GM19099 (cell line): ENCODE data around the gene TMEM106B.

Experiments
- POLR2A ChIP-seq: IDR thresholded peaks from 3 replicates; pipeline ENCODE4 v1.6.1; 2011; ENCODE audit warnings: low read depth; ENCODE audit not compliant: insufficient read length; ENCODE audit errors: extremely low read depth

Gene TMEM106B

DNA sequence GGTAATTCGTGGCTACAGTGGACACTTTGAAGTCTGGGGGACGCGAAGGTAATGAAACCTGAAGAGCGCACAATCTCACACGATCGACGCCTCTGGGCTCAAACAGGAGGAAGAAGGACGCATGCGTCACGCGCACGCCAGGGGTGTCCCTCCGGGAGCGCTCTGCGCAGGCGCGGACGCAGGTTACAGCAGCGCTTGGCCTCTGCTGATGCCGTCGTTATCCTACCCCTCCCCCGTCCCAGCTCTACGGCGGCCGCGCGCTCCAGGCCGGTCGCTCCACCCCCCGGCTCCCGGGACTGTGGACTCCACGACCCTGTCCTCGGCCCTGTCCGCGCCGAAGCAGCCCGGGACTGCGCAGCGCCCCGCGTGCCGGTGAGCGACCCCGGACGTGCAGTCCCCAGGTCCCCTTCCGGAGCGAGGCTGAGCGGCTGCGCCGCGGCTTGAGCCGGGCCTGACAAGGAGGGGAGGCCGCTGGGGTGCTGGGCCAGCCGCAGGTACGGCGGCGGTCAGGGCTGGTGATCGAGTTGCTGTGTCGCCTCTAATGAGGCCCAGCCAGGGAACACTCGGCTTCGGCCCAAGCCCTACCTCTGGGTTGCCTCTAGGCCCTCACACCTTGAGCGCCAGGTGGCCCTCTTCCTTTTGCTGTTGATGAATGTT is at the start of gene TMEM106B:
Gene TMEM106B, plus strand, starts transcription at position 241 of the 657 bp plus-strand sequence. CDS start 3,517 bp downstream, outside the sequence.
- peak; percentile 64 for TF ChIP-seq POLR2A

DNA sequence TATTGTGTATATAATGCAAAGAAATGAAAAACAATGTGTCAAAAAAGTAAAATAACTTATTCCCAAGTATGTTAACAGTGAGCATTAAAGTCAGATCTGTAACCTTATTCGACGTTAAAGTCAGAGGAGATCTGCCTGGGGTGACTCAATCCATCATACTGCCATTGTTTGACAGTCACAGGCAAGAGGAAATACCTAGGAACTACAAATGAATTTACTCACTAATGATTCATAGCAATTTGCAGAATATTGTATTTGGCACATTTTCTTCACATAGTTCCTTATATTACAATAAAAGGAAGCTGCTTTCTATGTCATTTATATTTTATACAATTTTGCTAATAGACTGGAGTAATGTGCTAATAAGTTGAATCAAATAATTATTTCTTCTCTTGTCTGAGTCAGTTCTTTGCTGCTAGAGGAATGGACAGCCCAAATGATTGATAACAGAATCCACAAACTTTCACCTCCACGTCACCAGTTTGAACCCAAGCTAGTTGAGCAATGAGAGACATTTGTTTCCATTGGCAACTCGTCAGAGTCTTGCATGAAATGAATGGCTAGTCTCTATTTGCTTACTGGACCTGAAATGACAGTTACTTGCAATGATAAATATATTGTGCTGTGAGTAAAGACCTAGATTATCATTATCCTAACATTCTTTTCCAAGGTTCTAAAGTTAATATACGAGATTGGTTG is 48.5 kb upstream of the TMEM106B start:
- TF ChIP-seq POLR2A = no peak

DNA sequence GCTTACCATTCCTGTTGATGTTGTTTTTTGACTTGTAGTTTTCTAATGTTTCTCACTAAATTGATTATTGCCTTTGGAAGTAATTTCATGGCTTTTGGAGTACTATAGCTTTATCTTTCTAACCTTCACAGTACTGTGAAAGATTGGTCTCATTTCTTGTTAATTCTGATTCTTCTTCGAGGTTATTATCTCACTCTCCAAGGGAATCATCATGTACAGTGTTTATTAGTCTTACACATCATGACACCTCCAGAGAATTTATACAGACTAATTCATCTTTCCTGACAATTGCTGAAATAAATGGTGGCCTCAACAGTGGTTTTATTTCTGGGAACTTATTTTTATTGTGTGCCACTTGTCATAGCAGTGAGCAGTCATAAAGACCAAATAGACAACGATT is 37.4 kb upstream of the TMEM106B start:
- no peak for TF ChIP-seq POLR2A

DNA sequence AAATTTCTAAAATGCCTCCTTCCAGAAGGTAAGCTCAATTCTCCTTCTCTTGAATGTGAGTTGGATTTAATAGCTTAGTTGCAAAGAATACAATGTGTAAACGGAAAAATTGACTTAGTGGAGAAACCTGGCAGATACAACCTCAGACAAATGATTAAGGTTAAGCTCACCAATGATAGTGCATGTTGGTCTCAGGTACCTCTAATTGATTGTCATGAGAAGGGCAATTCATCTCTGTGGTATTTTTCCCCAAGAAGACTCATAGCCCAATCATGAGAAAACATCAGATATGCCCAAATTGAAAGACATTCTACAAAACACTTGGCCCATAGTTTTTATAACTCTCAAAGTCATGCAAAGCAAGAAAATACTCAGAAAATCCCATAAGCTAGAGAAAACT is 36.2 kb upstream of the TMEM106B start:
- no peak for TF ChIP-seq POLR2A

DNA sequence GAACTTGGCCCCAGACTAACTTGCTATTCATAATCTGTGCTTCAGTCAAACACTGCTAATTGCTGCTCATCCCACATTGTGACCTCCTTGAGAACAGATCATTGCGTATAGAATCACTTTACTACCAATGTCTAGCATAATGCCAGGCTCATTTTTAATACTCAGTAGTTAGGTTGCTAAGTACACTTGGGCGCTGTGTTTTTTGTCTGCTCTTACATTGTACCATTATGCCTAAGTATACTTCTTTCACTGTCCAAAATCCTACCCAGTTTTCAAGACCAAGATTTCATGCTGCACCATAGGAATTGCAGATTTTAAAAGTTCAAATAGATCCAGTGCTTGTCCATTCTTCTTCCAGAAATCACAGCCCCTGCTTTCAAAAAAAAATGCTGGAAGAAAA is 32.8 kb upstream of the TMEM106B start:
- TF ChIP-seq POLR2A = no peak

DNA sequence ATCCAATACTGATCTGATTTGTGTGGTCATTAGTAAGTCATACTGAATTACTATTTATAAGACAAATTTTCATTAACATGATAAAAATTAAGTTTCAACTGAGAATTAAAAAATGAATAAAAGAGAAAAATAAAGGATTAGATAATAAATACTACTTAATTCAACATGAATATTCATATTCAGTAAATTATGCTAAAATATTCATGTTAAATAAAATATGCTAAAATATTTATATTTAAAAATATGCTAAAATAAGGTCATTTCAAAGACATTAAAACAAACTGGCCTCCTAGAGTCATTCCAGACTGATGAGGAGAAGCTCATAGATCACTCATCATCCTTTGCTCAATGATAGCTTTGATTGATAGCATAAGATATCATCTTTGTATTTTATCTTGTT is 16.7 kb upstream of the TMEM106B start:
- no peak for TF ChIP-seq POLR2A

DNA sequence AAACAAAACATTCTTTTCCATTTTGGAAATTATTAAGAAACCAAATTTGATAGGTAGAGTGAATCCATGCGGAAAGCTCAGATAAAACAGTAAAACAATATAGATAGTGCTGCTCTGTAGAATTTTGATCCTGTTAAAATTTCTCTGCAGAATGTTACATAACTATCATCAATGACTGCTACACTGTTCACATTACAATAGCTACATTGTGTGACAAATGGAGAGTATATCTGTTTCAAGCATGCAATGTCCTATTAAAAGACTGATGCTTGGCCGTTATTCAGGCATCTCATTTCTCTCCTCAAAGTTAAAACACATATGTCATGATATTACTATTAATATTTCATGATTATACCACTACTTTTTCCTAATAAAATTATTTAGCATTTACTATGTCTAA is 14.7 kb upstream of the TMEM106B start:
- no peak for TF ChIP-seq POLR2A

DNA sequence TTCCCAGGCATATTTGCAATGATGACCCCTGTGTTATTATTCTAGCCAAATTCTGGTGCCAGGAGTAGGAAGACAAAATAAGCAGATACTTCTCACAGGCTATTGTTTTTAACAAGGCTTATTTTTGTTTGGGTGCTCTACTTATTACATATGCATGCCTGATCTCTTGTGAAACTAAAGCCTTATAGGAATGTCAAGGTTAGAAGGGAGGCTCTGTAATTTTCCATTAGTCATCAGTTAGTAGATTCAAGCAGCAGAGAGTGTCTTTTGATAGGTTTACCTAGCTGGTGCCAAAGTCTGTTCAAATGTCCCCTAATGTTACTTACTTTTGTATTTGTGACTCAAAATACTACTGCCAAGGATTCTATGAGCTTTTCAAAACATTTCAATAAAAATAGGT is 11.7 kb upstream of the TMEM106B start:
- TF ChIP-seq POLR2A = no peak

DNA sequence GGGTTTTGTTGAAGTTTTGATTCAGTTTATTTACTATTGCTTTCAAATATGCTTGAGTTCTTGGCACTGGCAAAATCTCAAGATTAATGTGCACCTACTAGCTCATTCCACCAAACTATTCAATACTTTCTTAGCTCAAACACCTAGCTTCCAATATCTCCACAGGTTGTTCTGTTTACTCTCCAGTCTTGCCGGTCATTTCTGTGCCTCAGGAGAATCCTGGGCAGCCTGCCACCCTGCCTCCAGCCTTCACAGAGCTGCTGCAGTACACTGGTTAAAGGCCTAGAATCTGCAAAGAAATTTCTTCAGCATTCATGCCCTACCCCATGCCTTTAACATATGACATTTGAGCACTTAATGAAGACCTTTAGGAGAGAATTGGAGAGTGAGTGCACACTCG is 4.0 kb upstream of the TMEM106B start:
- no peak for TF ChIP-seq POLR2A

DNA sequence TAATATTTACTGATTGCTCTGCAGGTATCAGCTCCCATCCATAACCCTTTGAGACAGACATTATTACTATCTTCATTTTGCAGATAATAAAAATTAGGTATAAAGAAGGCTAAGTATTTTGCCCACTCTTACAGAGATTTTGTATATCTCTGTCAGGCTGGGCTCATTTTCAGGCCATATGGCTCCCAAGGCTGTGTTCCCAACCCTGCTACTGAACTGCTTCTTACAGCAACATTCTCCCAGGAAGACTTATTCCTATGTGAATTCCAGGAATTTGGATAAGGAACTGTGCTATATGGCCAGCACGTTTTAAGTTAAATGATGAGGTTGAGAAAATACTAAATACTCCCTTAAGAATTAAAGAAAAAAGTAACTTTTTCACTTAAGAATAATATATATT is 1.9 kb upstream of the TMEM106B start:
- TF ChIP-seq POLR2A = no peak

DNA sequence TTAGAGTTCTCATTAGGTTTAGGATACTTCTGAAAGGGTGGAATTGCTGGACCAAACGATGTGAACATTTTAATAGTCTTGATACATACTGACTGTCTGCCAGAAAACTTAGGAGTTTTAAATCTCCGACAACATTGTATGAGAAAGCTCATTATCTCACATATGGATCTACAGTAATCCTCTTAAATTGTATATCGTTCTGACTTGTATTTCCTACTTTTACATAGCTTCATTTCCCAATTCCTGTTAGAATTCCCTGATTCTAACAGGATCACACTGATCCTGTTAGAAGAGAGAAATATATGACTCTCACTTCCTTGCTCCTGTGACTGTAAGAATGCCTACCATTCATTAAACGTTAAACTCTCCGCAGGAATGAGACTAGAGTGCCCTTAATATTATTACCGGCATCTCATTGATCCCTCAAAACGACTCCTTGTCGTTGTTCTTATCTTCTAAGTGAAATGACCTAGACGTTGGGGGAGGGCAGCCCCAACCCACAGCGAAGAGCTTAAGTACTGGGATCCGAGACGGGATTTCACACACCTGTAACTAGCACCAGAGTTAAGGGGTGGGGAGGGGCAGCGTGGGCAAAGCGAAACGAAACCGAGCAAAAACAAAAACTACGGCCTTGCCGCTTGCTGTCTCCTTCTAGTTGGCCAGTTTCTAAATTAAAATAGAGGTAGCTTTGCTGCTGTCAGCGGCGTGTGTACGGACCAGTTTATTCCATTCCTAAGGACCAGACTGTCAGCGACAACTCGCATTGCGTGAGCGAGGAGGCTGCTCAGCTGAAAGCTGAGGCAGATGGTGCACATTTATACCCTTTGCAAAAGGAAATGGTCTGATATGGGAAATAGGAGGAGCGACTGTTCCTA is 678 bp upstream of the TMEM106B start:
- TF ChIP-seq POLR2A = no peak

DNA sequence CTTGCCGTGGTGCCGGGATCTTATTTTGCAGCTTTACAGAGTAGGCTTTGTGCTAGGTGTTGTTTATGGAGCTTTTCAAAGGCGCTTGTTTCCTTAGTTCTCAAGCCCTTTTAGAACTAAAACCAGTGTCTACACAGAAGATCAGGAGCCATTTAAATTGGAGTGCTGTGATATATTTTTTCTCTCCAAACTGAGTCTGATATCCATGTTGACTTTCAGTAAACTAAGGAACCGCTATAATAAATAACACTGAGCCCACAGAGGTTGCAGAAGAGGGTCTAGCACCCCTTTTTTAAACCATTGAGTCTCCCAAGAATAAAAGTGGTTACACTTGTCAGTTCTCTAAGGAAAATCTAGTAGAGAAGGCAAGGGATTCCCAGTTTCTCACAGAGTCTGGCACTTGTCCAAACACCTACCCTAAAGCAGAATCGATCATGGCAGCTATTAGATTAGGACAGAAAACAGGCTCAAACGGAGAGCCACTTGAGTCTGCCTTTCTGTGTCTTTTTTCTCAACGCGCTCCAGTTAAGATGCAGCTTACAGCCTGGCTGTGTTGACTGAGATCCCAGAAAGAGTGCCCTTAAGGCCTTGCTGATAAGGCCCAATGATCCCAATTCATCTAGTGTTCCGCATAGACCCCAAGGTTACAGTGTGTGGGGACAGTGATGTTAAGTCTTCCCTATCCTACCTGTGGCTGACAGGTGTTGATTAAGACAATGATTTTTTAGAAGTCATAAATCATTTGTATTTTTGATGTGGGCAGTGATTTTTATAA is 804 bp downstream of the TMEM106B start:
- TF ChIP-seq POLR2A = no peak

DNA sequence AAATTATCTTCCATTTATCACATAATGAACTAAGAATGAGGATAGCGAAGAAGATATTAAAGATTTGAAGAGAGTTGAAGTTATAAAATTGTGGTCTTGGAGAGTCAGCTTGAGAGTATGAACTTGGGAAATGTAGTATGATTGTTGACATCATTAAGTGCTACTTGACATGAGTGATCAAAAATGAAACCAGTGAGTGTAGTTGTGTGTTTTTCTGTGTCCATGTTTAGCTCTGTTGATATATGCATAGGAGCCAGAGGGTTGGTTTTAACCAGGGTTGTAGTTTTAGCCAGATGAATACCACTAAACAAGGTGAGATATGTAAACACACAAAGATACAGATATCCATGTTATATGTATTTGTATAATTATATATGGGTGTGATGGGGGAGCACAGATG is 6.2 kb downstream of the TMEM106B start:
- no peak for TF ChIP-seq POLR2A

DNA sequence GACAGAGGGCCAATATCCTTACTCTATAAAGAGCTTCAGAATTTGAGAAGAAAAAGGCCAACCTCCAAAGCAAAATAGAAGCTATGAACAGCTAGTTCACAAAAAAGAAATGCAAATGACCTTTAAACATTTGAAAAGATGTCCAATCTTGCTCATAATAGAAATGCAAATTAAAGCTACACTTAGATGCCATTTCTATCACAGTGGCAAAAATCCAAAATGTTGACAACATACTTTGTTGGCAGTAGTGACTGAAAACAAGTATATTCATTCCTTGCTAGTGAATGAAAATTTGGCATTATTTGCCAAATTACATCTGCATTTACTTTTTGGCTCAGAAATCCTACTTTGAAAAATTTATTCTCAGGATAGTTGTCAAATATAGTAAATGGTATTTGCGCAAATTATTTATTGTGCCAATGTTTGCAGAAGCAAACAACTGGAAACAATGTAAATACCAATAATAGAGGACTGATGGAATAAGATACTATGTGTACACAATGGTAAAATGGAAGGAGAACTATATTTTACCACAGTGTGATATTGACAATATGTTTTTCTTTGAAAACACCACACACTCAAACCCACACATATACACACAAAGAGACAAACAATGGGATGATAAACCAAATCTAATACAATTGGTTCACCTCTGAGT is 9.4 kb downstream of the TMEM106B start:
- no peak for TF ChIP-seq POLR2A
